GM18858 (cell line): ENCODE results near the gene NACA2.
"Not testable (repeated sequence)": the region's sequence is repeated elsewhere in the genome, so short reads cannot be mapped to it uniquely, and the experiment has no call there.

Experiments
- ATAC-seq: cut with Tn5 transposase; IDR thresholded peaks from one replicate; pipeline ENCODE4 v1.9.1; 2021; ENCODE audit not compliant: unreplicated experiment

Gene NACA2

GRCh38 chr17:61591018-61591417 is at the start of gene NACA2:
Gene NACA2, minus strand, starts transcription at chr17:61591219. Its CDS starts 39 bp downstream, at chr17:61591180.
- ATAC-seq = no peak

- ATAC-seq = no peak
Measured at GRCh38 chr17:61639818-61640217, 48.8 kb upstream of the NACA2 start.

- no peak for ATAC-seq
Measured at GRCh38 chr17:61638087-61638486, 47.1 kb upstream of the NACA2 start.

- ATAC-seq = no peak
Measured at GRCh38 chr17:61635913-61636432, 45.0 kb upstream of the NACA2 start.

- no peak for ATAC-seq
Measured at GRCh38 chr17:61634942-61635538, 44.0 kb upstream of the NACA2 start.

- no peak for ATAC-seq
Measured at GRCh38 chr17:61634011-61634539, 43.1 kb upstream of the NACA2 start.

- ATAC-seq = no peak
Measured at GRCh38 chr17:61632826-61633225, 41.8 kb upstream of the NACA2 start.

GRCh38 chr17:61631800-61632199 is 40.8 kb upstream of the NACA2 start:
- no peak for ATAC-seq

- not testable (repeated sequence) for ATAC-seq
Measured at GRCh38 chr17:61628158-61628557, 37.1 kb upstream of the NACA2 start.

- ATAC-seq = no peak
Measured at GRCh38 chr17:61627658-61628057, 36.6 kb upstream of the NACA2 start.

- ATAC-seq = no peak
Measured at GRCh38 chr17:61627125-61627524, 36.1 kb upstream of the NACA2 start.

- ATAC-seq = no peak
Measured at GRCh38 chr17:61625564-61625963, 34.5 kb upstream of the NACA2 start.

GRCh38 chr17:61624951-61625350 is 33.9 kb upstream of the NACA2 start:
- ATAC-seq = no peak

- no peak for ATAC-seq
Measured at GRCh38 chr17:61621317-61621716, 30.3 kb upstream of the NACA2 start.

- ATAC-seq = no peak
Measured at GRCh38 chr17:61619953-61620352, 28.9 kb upstream of the NACA2 start.

- ATAC-seq = no peak
Measured at GRCh38 chr17:61619493-61619892, 28.5 kb upstream of the NACA2 start.

GRCh38 chr17:61618950-61619349 is 27.9 kb upstream of the NACA2 start:
- no peak for ATAC-seq

GRCh38 chr17:61617330-61617729 is 26.3 kb upstream of the NACA2 start:
- ATAC-seq = no peak

GRCh38 chr17:61616783-61617182 is 25.8 kb upstream of the NACA2 start:
- no peak for ATAC-seq

GRCh38 chr17:61614219-61614618 is 23.2 kb upstream of the NACA2 start:
- no peak for ATAC-seq

GRCh38 chr17:61611323-61611722 is 20.3 kb upstream of the NACA2 start:
- no peak for ATAC-seq

GRCh38 chr17:61605692-61606091 is 14.7 kb upstream of the NACA2 start:
- ATAC-seq = no peak

GRCh38 chr17:61601297-61601696 is 10.3 kb upstream of the NACA2 start:
- no peak for ATAC-seq
